CD14-positive monocyte (primary cell): ENCODE measurements around the gene RANBP3. TPM values are rescaled to one million over a fixed set of nuclear protein-coding genes. Genes with fewer than 3 reads are reported as not detected.

Experiments used
- DNase-seq, 3 donors: peaks; one replicate each; pipeline ENCODE4 v3.0.0-alpha.2; 2011 to 2022
- H2AFZ ChIP-seq: 2 replicates; pipeline ENCODE4 v1.6.0; 2012; ENCODE audit warnings: mild to moderate bottlenecking, low read depth, low read length, inconsistent platforms; ENCODE audit not compliant: insufficient read depth, poor library complexity, severe bottlenecking
- H3K27ac ChIP-seq, 2 donors: 1 replicate in 1 of 2; 2 replicates in 1 of 2; pipeline ENCODE4 v1.5.1; 2012 to 2013; ENCODE audit warnings: low read length in 2 of 2, control low read depth in 1 of 2, inconsistent platforms in 1 of 2, low read depth in 1 of 2, mild to moderate bottlenecking in 1 of 2
- H3K27me3 ChIP-seq, 2 donors: one replicate each; pipeline versions ENCODE4 v1.6.0 to v1.6.1; 2011 to 2013; ENCODE audit warnings: low read length in 2 of 2; ENCODE audit not compliant: control insufficient read depth in 2 of 2, insufficient read depth in 2 of 2
- H3K36me3 ChIP-seq, 2 donors: replicated peaks in 1 of 2; 1 replicate in 1 of 2; 2 replicates in 1 of 2; pipeline versions ENCODE4 v1.5.1 to v1.6.1; 2012 to 2013; ENCODE audit warnings: low read length in 2 of 2, control low read depth in 1 of 2, inconsistent platforms in 1 of 2, mild to moderate bottlenecking in 1 of 2; ENCODE audit not compliant: insufficient read depth in 2 of 2, control insufficient read depth in 1 of 2
- H3K4me1 ChIP-seq, 2 donors: 1 replicate in 1 of 2; 2 replicates in 1 of 2; pipeline versions ENCODE4 v1.5.1 to v1.6.1; 2012 to 2013; ENCODE audit warnings: low read length in 2 of 2, control low read depth in 1 of 2, inconsistent platforms in 1 of 2, mild to moderate bottlenecking in 1 of 2, moderate library complexity in 1 of 2; ENCODE audit not compliant: insufficient read depth in 2 of 2, control insufficient read depth in 1 of 2
- H3K4me2 ChIP-seq: replicated peaks from 2 replicates; pipeline ENCODE3; 2012; ENCODE audit warnings: low read length, moderate library complexity, mild to moderate bottlenecking; ENCODE audit not compliant: poor library complexity, severe bottlenecking; ENCODE audit errors: extremely low read depth
- H3K4me3 ChIP-seq, 3 experiments: fragments of 200-600 bp in 1 of 3; sonication (generic) in 1 of 3; replicated peaks in 1 of 3; 1 replicate in 2 of 3; 2 replicates in 1 of 3; pipeline ENCODE4 v1.5.1; 2011 to 2013; ENCODE audit warnings: low read length in 3 of 3, mild to moderate bottlenecking in 3 of 3, control low read depth in 2 of 3, low read depth in 2 of 3, inconsistent platforms in 1 of 3, moderate library complexity in 1 of 3
- H3K79me2 ChIP-seq: 2 replicates; pipeline ENCODE4 v1.6.0; 2012; ENCODE audit warnings: mild to moderate bottlenecking, control low read depth, inconsistent platforms, low read length, moderate library complexity; ENCODE audit not compliant: insufficient read depth
- H3K9ac ChIP-seq: 2 replicates; pipeline ENCODE4 v1.6.0; 2017; ENCODE audit warnings: low read length, mild to moderate bottlenecking; ENCODE audit not compliant: insufficient read depth, poor library complexity, severe bottlenecking
- H3K9me3 ChIP-seq, 2 donors: replicated peaks in 1 of 2; 1 replicate in 1 of 2; 2 replicates in 1 of 2; pipeline versions ENCODE4 v1.5.1 to v1.6.1; 2012 to 2013; ENCODE audit warnings: low read length in 2 of 2, control low read depth in 1 of 2; ENCODE audit not compliant: control insufficient read depth in 1 of 2, insufficient read depth in 1 of 2
- H4K20me1 ChIP-seq: 2 replicates; pipeline ENCODE4 v1.6.0; 2012; ENCODE audit warnings: mild to moderate bottlenecking, low read length, control low read depth, moderate library complexity; ENCODE audit not compliant: insufficient read depth
- H3K27ac Mint-ChIP-seq, 7 donors: one replicate each; pipeline ENCODE4 v1.8.0; 2020; ENCODE audit warnings: mild to moderate bottlenecking in 7 of 7, mixed read lengths in 7 of 7, moderate library complexity in 6 of 7, inconsistent platforms in 2 of 7
- H3K27me3 Mint-ChIP-seq, 3 donors: one replicate each; pipeline ENCODE4 v1.8.0; 2021 to 2022; ENCODE audit warnings: low read depth in 3 of 3, mild to moderate bottlenecking in 3 of 3, mixed read lengths in 3 of 3, moderate library complexity in 3 of 3, inconsistent platforms in 1 of 3
- H3K36me3 Mint-ChIP-seq, 2 donors: one replicate each; pipeline ENCODE4 v1.8.0; 2020; ENCODE audit warnings: mixed read lengths in 2 of 2, inconsistent platforms in 1 of 2, mild to moderate bottlenecking in 1 of 2
- H3K4me1 Mint-ChIP-seq: one replicate; pipeline ENCODE4 v1.8.0; 2020; ENCODE audit warnings: mild to moderate bottlenecking, mixed read lengths
- H3K4me3 Mint-ChIP-seq, 2 donors: one replicate each; pipeline ENCODE4 v1.8.0; 2020; ENCODE audit warnings: mild to moderate bottlenecking in 2 of 2, mixed read lengths in 2 of 2, moderate library complexity in 1 of 2
- H3K9me3 Mint-ChIP-seq, 7 donors: one replicate each; pipeline ENCODE4 v1.8.0; 2020 to 2022; ENCODE audit warnings: mixed read lengths in 7 of 7, mild to moderate bottlenecking in 6 of 7, moderate library complexity in 6 of 7, inconsistent platforms in 2 of 7
- WGBS: methylation state at CpG from one replicate; pipeline ENCODE4 v1.1.5; 2013; ENCODE audit warnings: missing lambda C conversion rate; ENCODE audit not compliant: insufficient coverage; 5-methylcytosine and 5-hydroxymethylcytosine counted together
- intact Hi-C, 2 donors: fragments of 100-400 bp; cut with micrococcal nuclease; formaldehyde crosslinking; loops; one replicate each; pipeline versions ENCODE4 v1.15.0 to v1.15.1; 2023
- polyA plus RNA-seq, 3 donors: library from polyadenylated mRNA; depleted of rRNA in 1 of 3; unstranded in 2 of 3; stranded (reverse) in 1 of 3; fragments of 300-500 nt in 2 of 3; fragments of >200 nt in 1 of 3; fragmentation: Illumina TruSeq in 2 of 3; gene quantifications; 1 replicate in 2 of 3; 2 replicates in 1 of 3; pipeline ENCODE4 v1.2.3, GENCODE V29; 2012 to 2021
- TF ChIP-seq, protein P1 (sequence below): fragments of 200-600 bp; IDR thresholded peaks from one replicate; pipeline ENCODE4 v1.8.0; 2022; ENCODE audit warnings: antibody characterized with exemption, mild to moderate bottlenecking

Gene RANBP3
- polyA plus RNA-seq, 3 donors, result 4.5 to 49.5 (median 8.1) TPM

DNA sequence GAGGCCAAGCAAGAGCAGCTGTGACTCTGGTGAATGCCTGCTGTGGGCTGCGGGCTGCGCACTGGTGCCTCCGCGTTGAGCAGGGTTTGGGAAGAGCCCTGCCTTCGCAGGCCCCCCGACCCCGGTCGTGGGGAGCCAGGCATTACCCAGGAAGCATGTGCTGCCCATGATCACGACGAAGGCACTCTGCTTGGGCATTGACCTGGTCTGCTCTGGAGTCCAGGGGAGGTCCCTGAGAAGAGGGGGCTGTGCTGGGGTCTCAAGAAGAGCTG lies 19.2 kb downstream of the RANBP3 start:
- peaks cover 97% of the 10 kb centered on the region for H4K20me1 ChIP-seq
- H3K4me2 ChIP-seq, result no peak overlapping the region
- no peak overlapping the region for H3K4me3 Mint-ChIP-seq
- H3K4me1 Mint-ChIP-seq, result peaks cover 49% of the 10 kb centered on the region
- no peaks in the 10 kb centered on the region for H3K27me3 ChIP-seq
- WGBS, result 98% methylated on average over 8 of the region's 10 CpGs
- H3K4me3 ChIP-seq, result no peak overlapping the region
- H3K36me3 ChIP-seq, result peaks cover 3 to 37% of the 10 kb centered on the region in 2 donors
- TF ChIP-seq, protein P1, sequence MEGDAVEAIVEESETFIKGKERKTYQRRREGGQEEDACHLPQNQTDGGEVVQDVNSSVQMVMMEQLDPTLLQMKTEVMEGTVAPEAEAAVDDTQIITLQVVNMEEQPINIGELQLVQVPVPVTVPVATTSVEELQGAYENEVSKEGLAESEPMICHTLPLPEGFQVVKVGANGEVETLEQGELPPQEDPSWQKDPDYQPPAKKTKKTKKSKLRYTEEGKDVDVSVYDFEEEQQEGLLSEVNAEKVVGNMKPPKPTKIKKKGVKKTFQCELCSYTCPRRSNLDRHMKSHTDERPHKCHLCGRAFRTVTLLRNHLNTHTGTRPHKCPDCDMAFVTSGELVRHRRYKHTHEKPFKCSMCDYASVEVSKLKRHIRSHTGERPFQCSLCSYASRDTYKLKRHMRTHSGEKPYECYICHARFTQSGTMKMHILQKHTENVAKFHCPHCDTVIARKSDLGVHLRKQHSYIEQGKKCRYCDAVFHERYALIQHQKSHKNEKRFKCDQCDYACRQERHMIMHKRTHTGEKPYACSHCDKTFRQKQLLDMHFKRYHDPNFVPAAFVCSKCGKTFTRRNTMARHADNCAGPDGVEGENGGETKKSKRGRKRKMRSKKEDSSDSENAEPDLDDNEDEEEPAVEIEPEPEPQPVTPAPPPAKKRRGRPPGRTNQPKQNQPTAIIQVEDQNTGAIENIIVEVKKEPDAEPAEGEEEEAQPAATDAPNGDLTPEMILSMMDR, result no peak
- no peak overlapping the region for H2AFZ ChIP-seq
- H3K79me2 ChIP-seq, result peaks cover 100% of the 10 kb centered on the region
- no peak overlapping the region for H3K9ac ChIP-seq
- H3K36me3 Mint-ChIP-seq, result peaks cover 18 to 20% of the 10 kb centered on the region in 2 donors
- no peaks in the 10 kb centered on the region for H3K9me3 Mint-ChIP-seq
- DNase-seq, result no peak
- H3K9me3 ChIP-seq, result no peaks in the 10 kb centered on the region
- intact Hi-C loops, result no loop called here
- H3K27ac Mint-ChIP-seq, result peak overlapping the region in 3 of 7 donors; percentile 4 to 75 (median 49)
- peaks cover 0 to 2% (median 0%) of the 10 kb centered on the region in 3 donors for H3K27me3 Mint-ChIP-seq
- peak overlapping the region in 1 of 2 donors; percentile 16 for H3K27ac ChIP-seq
- H3K4me1 ChIP-seq, result peaks cover 25 to 35% of the 10 kb centered on the region in 2 donors

DNA sequence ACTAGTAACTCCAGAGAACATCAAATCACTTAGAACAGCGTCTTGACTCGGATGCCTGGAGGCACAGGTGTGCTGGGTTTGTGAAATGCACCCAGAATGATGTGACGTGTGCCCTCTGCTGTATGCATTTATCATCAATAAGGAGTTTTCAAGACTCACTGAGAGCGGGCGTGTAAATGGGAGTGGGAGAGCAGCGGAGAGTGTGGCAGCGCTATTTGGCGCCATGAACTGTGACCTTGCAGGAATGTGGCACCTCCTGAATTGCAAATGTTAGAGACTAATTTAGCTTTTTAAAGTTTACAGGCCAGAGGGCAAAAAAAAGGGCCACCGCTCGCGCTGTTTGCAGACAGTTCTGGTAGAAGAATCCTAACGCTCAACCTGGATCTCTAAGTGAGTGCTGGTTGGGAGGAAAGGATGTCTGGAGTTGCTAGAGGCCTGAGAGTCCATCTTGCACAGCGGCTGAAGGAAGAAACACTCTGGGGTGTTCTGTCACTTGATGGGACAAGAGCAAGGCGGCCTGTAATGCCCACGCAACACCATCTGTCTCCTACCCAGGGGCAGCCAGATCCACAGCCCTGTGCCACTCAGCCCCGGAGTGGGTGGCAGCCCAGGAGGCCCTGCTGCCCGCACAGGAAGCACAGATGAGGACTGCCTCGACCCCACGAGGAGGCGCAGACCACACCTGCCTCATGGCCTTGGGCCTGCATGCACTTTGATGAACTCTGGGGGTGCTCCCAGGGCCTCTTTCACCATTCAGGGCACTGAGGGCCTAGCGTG lies 19.7 kb downstream of the RANBP3 start:
- H3K4me1 ChIP-seq, result peaks cover 30 to 35% of the 10 kb centered on the region in 2 donors
- intact Hi-C loops, result no loop called here
- H3K36me3 ChIP-seq, result peaks cover 3 to 37% of the 10 kb centered on the region in 2 donors
- Mint-ChIP-seq H3K27ac (peak overlapping the region in 2 of 7 donors; percentile 32 to 38), H3K36me3 (peaks cover 16 to 18% of the 10 kb centered on the region in 2 donors), H3K4me1 (peaks cover 50% of the 10 kb centered on the region), H3K27me3 (peaks cover 0 to 2% (median 0%) of the 10 kb centered on the region in 3 donors), H3K9me3 (no peaks in the 10 kb centered on the region), H3K4me3 (no peak overlapping the region)
- DNase-seq, result no peak
- TF ChIP-seq, protein P1, result no peak
- H3K27me3 ChIP-seq, result no peaks in the 10 kb centered on the region
- H3K9ac ChIP-seq, result no peak overlapping the region
- peaks cover 100% of the 10 kb centered on the region for H3K79me2 ChIP-seq
- peaks cover 97% of the 10 kb centered on the region for H4K20me1 ChIP-seq
- H3K9me3 ChIP-seq, result no peaks in the 10 kb centered on the region
- H3K4me2 ChIP-seq, result no peak overlapping the region
- no peak overlapping the region for H3K4me3 ChIP-seq
- WGBS, result 85% methylated on average over 16 of the region's 21 CpGs
- H3K27ac ChIP-seq, result peak overlapping the region in 1 of 2 donors; percentile 16
- no peak overlapping the region for H2AFZ ChIP-seq
